NCI-H2081 treated with DMSO at 0.1 percent for 48 hours (cell line): Measurements from ENCODE around the gene WFIKKN2.

Experiments
- DNase-seq: peaks from one replicate; lab custom pipeline; 2025; lab: John Stamatoyannopoulos, UW

The WFIKKN2 gene

GRCh38 chr17:50808888-50809287, 26.5 kb upstream of the WFIKKN2 start:
- no peak for DNase-seq

GRCh38 chr17:50813583-50813982, 21.8 kb upstream of the WFIKKN2 start:
- no peak for DNase-seq

GRCh38 chr17:50815400-50815799, 20.0 kb upstream of the WFIKKN2 start:
- DNase-seq = no peak

GRCh38 chr17:50816271-50816670, 19.1 kb upstream of the WFIKKN2 start:
- no peak for DNase-seq

- DNase-seq = no peak
These were observed 18.3 kb upstream of the WFIKKN2 start for GRCh38 chr17:50816771-50817751.

- DNase-seq = no peak
These were observed 17.5 kb upstream of the WFIKKN2 start for GRCh38 chr17:50817838-50818237.

- DNase-seq = no peak
These were observed 17.1 kb upstream of the WFIKKN2 start for GRCh38 chr17:50818261-50818660.

- DNase-seq = no peak
These were observed 16.3 kb upstream of the WFIKKN2 start for GRCh38 chr17:50818921-50819657.

- no peak for DNase-seq
These were observed 14.7 kb upstream of the WFIKKN2 start for GRCh38 chr17:50820651-50821050.

- no peak for DNase-seq
These were observed 12.8 kb upstream of the WFIKKN2 start for GRCh38 chr17:50822550-50822949.

GRCh38 chr17:50824429-50824828, 11.0 kb upstream of the WFIKKN2 start:
- no peak for DNase-seq

GRCh38 chr17:50825188-50825587, 10.2 kb upstream of the WFIKKN2 start:
- DNase-seq = no peak

GRCh38 chr17:50828508-50829170, 6.7 kb upstream of the WFIKKN2 start:
- DNase-seq = no peak

- no peak for DNase-seq
These were observed 6.1 kb upstream of the WFIKKN2 start for GRCh38 chr17:50829332-50829731.

- no peak for DNase-seq
These were observed 5.0 kb upstream of the WFIKKN2 start for GRCh38 chr17:50830352-50830751.

GRCh38 chr17:50830994-50831393, 4.4 kb upstream of the WFIKKN2 start:
- no peak for DNase-seq

GRCh38 chr17:50831471-50831928, 3.9 kb upstream of the WFIKKN2 start:
- no peak for DNase-seq

- DNase-seq = no peak
These were observed 3.0 kb upstream of the WFIKKN2 start for GRCh38 chr17:50832267-50832863.

- no peak for DNase-seq
These were observed 2.5 kb upstream of the WFIKKN2 start for GRCh38 chr17:50832864-50833381.

- no peak for DNase-seq
These were observed 1.6 kb upstream of the WFIKKN2 start for GRCh38 chr17:50833510-50834428.
